ENCODE data around the gene MGAT1.

The MGAT1 gene

GRCh38 chr5:180785121-180785781, 17.4 kb downstream of the MGAT1 start:
- Histone ChIP-seq H3K9me3 (ENCODE audit: low read length) (no peaks in the 10 kb centered on the region), H3K4me1 (ENCODE audit: insufficient read depth, low read length, severe bottlenecking) (peaks cover 20% of the 10 kb centered on the region), H4K20me1 (ENCODE audit: insufficient read depth, low read length) (no peaks in the 10 kb centered on the region), H3K4me3 (ENCODE audit: low read depth, low read length, poor library complexity, severe bottlenecking) (no peak overlapping the region), H3K79me2 (ENCODE audit: insufficient read depth, low read length) (no peaks in the 10 kb centered on the region), H3F3A (ENCODE audit: insufficient read depth, low read length) (no peaks in the 10 kb centered on the region), H3K27me3 (ENCODE audit: insufficient read depth, low read length) (no peaks in the 10 kb centered on the region; the same call in 1 of the 2 replicates), H3K36me3 (ENCODE audit: insufficient read depth, low read length) (peaks cover 19% of the 10 kb centered on the region), H2AFZ (ENCODE audit: low read length) (no peak overlapping the region), H3K9me2 (ENCODE audit: low read depth, low read length) (no peaks in the 10 kb centered on the region), H3K9ac (ENCODE audit: low read length) (no peak overlapping the region), H3K27ac (ENCODE audit: low read depth, low read length, poor library complexity, severe bottlenecking) (peak overlapping the region; percentile 5), H3K4me2 (ENCODE audit: low read length) (no peak overlapping the region)
- TF ChIP-seq EZH2 (IDR thresholded peaks at IDR 0.05; ENCODE audit: borderline replicate concordance, low read length) (no peak), CTCF (IDR thresholded peaks at IDR 0.05; ENCODE audit: low read length) (no peak)

GRCh38 chr5:180784497-180785097, 18.0 kb downstream of the MGAT1 start:
- H3K9ac ChIP-seq (ENCODE audit: low read length): no peak overlapping the region
- no peaks in the 10 kb centered on the region for H3K79me2 ChIP-seq (ENCODE audit: insufficient read depth, low read length)
- no peaks in the 10 kb centered on the region for H3K9me3 ChIP-seq (ENCODE audit: low read length)
- no peaks in the 10 kb centered on the region for H3K9me2 ChIP-seq (ENCODE audit: low read depth, low read length)
- no peak overlapping the region for H3K4me3 ChIP-seq (ENCODE audit: low read depth, low read length, poor library complexity, severe bottlenecking)
- no peak overlapping the region for H3K27ac ChIP-seq (ENCODE audit: low read depth, low read length, poor library complexity, severe bottlenecking)
- peaks cover 20% of the 10 kb centered on the region for H3K4me1 ChIP-seq (ENCODE audit: insufficient read depth, low read length, severe bottlenecking)
- TF ChIP-seq EZH2 (IDR thresholded peaks at IDR 0.05; ENCODE audit: borderline replicate concordance, low read length) (no peak), CTCF (IDR thresholded peaks at IDR 0.05; ENCODE audit: low read length) (peak; percentile 81)
- H3K4me2 ChIP-seq (ENCODE audit: low read length): no peak overlapping the region
- no peaks in the 10 kb centered on the region for H4K20me1 ChIP-seq (ENCODE audit: insufficient read depth, low read length)
- H2AFZ ChIP-seq (ENCODE audit: low read length): no peak overlapping the region
- H3K36me3 ChIP-seq (ENCODE audit: insufficient read depth, low read length): peaks cover 12% of the 10 kb centered on the region
- H3F3A ChIP-seq (ENCODE audit: insufficient read depth, low read length): no peaks in the 10 kb centered on the region
- H3K27me3 ChIP-seq (ENCODE audit: insufficient read depth, low read length): no peaks in the 10 kb centered on the region; the same call in 1 of the 2 replicates

- no peaks in the 10 kb centered on the region; the same call in 1 of the 2 replicates for H3K27me3 ChIP-seq (ENCODE audit: insufficient read depth, low read length)
- no peak overlapping the region for H3K4me3 ChIP-seq (ENCODE audit: low read depth, low read length, poor library complexity, severe bottlenecking)
- peaks cover 20% of the 10 kb centered on the region for H3K4me1 ChIP-seq (ENCODE audit: insufficient read depth, low read length, severe bottlenecking)
- no peak overlapping the region for H3K27ac ChIP-seq (ENCODE audit: low read depth, low read length, poor library complexity, severe bottlenecking)
- H3K9ac ChIP-seq (ENCODE audit: low read length): no peak overlapping the region
- no peaks in the 10 kb centered on the region for H3K9me3 ChIP-seq (ENCODE audit: low read length)
- no peak overlapping the region for H3K4me2 ChIP-seq (ENCODE audit: low read length)
- H3F3A ChIP-seq (ENCODE audit: insufficient read depth, low read length): no peaks in the 10 kb centered on the region
- TF ChIP-seq EZH2 (IDR thresholded peaks at IDR 0.05; ENCODE audit: borderline replicate concordance, low read length): no peak
- no peak for TF ChIP-seq CTCF (IDR thresholded peaks at IDR 0.05; ENCODE audit: low read length)
- no peaks in the 10 kb centered on the region for H3K79me2 ChIP-seq (ENCODE audit: insufficient read depth, low read length)
- no peaks in the 10 kb centered on the region for H4K20me1 ChIP-seq (ENCODE audit: insufficient read depth, low read length)
- H2AFZ ChIP-seq (ENCODE audit: low read length): no peak overlapping the region
- H3K36me3 ChIP-seq (ENCODE audit: insufficient read depth, low read length): peaks cover under 1% of the 10 kb centered on the region; the same call in 1 of the 2 replicates
- no peaks in the 10 kb centered on the region for H3K9me2 ChIP-seq (ENCODE audit: low read depth, low read length)
These were observed 19.1 kb downstream of the MGAT1 start for GRCh38 chr5:180783340-180784052.

All from OCI-LY1 (cell line).